Effector CD8-positive, alpha-beta T cell (primary cell): Measurements from ENCODE around the gene FKBP4.

Experiments
- DNase-seq: peaks from one replicate; lab custom pipeline; 2025; lab: John Stamatoyannopoulos, UW

FKBP4 gene

DNA sequence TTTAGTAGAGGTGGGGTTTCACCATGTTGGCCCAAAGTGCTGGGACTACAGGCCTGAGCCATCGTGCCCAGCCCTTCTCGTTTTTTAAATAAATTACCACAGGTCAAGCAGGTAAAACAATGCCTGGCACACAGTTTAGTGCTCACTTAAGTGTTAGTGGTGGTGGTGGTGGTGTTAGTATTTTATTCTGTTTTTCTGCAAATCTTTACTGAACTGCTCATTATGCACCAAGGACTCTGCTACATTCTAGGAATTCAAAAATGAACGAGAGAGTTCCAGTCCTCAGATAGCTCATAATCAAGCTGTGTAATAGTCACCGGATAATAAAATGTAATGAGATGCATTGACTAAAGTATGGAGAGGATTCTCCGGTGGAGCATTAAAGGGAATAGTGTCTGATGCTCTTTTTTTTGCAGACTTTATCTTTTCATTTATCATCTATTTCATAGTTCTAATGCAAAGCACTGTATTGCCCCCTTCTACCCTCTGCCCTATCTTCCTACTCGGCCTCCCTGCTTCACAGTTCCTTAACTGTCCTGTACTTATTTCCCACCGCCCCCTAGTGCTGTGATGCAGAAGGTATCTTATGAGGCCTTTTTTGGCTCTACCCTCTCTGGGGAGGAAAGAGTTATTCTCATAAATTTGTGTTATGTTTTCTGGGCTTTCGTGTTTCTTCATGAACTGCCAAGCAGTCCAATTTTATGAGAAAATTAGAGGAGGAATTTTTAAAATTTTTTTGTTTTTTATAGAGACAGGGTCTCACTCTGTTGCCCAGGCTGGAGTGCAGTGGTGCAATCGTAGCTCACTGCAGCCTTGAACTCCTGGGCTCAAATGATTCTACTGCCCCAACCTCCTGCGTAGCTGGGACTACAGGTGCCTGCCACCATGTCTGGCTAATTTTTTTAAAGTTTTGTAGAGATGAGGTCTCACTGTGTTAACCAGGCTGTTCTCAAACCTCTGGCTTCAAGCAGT, 18.7 kb downstream of the FKBP4 start:
- peak; percentile 17 for DNase-seq

DNA sequence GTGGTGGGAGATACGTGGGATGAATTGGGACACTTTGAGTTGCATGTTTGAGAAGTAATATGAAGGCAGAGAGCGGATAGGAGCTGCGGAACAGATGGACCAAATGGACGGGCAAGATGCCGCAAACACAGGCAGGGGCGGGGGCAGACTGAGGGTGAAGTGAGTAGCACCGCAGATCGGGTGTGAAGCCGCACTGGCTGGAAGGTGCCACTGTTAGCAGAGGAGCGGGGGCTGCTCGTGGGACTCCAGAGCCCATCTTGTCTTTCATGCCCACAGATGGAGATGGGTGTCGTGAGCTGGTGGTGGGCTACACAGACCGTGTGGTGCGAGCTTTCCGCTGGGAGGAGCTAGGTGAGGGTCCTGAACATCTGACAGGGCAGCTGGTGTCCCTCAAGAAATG, 25.0 kb downstream of the FKBP4 start:
- no peak for DNase-seq

DNA sequence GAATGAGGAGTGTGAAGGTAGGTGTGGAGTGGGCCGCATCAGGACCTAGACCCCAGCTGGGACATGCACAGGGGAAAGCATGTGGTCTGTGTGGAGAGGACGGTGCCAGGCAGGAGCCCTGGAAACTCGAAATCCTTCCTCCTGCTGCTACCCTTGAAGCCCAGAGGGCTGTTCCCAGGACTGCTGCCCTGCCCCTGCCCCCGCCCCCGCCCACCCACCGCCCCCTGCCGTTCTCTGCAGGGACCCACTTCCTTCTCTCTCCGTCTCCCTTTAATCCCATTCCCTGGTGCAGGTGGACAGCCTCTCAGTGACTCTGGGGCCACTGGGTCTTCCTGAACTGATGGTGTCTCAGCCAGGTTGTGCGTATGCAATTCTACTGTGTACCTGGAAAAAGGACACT, 25.7 kb downstream of the FKBP4 start:
- DNase-seq = no peak

DNA sequence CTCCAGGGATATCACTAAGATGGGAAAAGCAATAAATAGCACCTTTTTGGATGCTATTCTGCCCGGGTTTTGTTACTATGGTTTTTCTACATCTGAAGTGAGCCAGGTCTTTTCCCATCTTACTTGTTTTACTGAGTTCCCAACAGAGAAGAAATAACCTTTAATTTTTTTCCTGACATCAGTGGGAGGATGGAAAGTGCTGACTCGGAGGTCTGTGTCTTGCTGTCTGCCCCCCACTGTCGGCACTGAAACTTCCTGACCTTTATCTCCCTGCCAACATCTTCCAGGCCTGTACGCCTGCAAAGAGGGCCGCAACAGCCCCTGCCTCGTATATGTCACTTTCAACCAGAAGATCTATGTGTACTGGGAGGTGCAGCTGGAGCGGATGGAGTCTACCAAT, 28.7 kb downstream of the FKBP4 start:
- DNase-seq = no peak

DNA sequence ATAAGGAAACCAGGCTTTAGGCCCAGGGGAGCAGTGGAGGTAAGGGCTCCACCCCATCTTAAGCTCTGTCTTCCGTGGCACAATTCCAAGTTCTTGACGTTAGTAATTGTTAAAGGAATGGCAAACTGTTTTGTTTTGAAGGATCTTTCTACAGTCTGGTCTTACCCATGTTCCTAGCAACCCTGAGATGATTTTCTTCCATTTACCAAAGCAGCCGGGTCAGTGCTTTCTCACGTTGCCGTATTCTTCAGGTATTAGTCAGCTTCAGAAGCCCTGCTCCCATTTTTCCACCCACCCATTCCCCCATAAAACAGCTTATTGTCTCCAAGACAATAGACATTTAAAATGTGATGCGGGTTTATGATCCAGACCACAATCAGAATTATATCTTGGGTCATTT, 29.8 kb downstream of the FKBP4 start:
- no peak for DNase-seq

DNA sequence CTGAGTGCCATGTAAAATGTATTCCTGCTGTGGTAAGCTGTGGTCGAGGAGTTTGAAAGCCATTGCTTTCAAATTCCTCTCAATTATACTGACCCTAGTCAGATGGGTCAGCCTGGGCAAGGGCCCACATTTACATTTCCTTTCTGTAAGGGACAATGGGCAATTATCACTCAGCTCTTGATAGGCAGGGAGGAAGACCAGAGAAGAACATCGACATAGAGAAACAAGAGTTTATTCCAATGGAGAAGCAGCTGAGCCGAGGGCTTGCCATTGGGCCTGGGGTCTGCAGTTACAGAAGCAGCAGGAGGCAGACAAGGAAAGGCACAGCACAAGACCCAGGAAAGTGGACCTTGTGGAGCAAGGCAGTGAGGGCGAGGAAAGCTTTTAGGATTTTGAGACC, 30.4 kb downstream of the FKBP4 start:
- DNase-seq = no peak

DNA sequence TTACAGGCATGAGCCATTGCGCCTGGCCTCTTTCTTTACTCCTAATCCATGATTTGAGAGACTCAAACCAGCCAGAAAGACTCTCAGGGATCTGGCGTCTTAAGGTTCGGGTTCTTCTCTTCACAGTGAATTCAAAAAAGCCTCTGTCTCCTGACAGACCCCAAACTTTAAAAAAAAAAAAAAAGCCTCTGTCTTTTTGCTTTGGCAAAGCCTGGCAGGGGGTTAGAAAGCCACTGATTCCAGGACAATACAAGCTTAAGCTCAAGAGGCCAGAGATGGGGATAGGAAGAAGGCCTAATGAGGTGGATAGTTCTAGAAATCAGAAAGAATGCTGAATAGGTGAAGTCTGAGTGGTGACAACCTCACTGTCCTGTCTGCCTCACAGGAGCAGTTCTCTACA, 31.3 kb downstream of the FKBP4 start:
- DNase-seq = no peak

DNA sequence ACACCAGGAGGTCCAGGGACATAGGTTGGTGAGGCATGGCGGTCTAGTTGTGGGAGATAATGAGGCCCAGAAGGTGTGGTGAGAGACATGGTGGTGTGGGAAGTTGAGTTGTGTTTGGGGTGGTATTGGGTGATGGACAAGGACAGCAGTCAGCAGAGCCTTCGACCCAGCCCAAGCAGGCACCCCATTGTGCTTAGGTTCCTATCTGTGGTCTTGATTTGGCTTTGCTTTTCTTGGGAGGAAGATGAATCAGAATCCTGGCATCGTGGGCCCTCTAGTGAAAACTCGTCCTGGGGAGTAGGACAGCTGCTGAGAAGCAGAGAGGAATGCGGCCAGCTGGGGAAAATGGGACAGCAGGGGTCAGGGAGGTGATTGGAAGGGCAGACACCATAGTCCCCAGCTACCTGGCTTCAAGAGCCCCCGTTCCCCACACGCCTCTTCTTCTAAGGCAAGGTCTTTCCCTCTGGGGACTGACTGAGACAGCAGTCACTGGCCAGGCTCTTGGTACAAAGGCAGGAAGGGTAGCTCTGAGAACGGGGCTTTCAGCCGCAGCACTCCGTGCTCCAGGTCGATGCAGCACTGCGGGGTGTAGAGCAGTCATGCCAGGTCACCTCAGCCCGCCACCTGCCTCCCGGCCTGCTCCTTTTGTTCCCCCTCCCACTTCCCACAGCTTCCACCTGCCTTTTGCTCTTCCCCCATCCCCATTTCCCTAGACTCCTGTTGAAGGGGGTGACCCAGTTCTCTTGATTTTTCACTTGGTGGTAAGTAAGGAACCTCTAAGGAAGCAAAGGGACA, 32.1 kb downstream of the FKBP4 start:
- no peak for DNase-seq

DNA sequence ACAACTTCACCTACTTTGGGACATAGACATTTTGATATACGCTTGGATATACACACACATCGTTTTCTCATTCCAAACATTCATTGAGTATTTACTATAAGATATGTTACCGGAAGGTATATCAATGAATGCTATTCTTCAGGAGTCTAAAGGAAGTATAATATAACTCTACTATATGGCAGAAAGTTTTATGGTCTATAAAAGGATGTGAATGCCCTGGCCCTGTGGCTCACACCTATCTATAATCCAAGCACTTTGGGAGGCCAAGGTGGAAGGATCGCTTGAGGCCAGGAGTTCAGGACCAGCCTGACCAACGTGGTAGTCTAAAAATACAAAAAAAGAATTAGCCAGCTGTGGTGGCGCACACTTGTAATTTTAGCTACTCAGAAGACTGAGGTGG, 34.5 kb downstream of the FKBP4 start:
- DNase-seq = no peak

DNA sequence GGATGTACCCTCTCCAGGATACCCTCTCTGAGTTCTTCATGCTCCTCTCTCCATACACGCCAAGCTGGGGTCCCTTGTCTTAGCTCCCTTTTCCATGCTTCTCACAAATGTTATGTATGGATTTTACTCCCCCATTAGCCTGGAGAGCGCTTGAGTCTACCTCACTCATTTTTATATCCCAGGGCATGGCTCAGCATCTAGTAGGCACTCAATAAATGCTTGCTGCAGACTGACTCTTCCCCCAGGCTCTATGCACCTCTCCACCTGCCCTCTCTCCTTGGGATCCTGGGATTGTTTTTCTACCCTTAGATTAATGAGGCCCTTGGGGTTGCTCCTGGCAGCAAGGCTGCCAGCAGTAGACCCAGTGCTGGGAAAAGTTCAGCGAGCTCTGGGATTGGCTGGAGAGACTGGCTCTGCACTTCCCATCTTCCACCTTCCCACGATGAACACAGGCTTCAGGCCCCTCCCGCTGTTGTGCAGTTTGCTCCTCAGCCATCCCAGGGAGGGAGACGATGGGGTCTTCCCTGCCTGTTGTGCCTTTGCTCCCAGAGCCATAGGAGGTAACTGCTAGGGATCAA, 37.9 kb downstream of the FKBP4 start:
- DNase-seq = no peak

DNA sequence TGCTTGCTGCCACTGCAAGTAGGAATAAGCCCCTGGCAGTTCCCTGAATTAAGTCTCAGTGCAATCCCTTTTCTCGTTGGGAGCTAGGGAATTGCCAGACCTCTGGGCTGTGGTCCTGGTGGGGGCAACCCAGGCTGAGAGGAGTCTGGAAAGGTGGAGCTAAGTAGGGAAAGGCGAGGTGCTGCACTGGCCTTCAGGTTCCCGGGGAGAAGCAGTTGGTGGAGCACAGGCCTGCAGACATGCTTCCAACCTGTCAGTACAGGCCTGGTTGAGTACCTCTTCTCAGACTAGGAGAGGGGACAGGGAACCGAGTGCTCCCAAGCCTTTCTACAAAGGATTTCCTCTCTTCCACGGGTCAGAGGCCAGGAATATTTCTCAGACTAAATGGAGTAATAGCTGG, 38.6 kb downstream of the FKBP4 start:
- DNase-seq = no peak

DNA sequence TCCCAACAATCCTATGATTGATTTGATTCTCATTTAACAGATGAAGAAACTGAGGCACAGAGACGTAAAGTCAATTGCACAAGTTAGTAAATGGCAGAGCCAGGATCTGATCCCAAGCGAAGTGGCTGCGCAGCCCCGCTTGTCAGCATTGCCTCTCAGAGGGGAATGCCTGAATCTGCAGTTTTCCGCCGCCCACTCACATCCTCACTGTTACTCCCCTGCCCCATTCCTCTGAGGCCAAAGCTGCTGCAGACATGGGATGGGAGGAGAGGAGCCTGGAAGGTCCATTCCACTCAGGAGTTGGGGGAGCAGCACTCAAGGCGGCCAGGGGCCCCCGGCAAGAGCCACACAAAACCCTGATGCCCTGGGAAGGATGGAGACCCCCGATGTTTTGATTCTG, 39.0 kb downstream of the FKBP4 start:
- no peak for DNase-seq

DNA sequence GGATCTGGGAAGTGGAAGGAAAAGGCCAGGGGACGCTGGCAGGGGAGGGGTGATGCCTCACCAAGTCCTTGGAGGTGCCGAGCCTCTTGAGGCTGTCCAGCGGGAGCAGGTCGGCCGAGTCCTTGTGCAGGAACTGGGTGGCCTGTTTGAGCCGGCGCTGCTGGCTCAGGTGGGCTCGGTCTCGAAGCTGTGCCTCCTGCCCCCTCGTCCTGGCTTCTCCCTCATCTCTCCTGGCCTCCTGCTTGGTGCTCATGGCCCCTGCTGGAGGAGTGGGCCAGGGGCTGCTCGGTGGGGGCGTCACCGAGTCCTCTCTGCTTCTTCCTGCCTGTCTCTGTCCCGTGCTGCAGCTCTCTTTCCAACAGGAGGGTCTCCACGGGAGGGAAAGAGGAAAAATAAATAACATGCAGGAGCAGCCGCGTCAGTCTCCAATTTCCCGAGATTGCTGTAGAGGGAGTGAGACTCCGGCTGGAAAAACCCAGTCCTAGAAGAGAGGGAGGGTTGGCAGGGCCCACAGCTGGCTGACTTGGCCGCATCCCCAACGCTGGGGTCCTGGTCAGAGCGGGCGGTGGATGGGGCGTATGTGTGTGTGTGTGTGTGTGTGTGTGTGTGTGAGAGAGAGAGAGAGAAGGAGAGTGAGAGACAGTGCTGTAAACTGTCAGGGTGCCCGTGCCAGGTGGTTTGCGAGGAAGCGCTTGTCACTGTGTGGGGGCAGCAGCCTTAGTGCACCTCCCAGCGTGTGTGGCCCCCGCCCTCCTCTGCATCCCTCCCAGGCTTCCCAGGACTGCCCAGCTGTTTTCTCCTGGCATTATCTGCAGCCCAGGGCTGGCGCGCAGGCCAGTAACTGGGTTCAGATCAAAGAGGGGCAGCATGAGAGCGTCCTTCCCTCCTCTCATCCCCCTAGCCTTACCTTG, 40.1 kb downstream of the FKBP4 start, which contains the start of gene NRIP2:
NRIP2 (minus strand) TSS at position 455 of the 911 bp plus-strand sequence; CDS start at position 403, 52 bp downstream.
- DNase-seq = no peak

DNA sequence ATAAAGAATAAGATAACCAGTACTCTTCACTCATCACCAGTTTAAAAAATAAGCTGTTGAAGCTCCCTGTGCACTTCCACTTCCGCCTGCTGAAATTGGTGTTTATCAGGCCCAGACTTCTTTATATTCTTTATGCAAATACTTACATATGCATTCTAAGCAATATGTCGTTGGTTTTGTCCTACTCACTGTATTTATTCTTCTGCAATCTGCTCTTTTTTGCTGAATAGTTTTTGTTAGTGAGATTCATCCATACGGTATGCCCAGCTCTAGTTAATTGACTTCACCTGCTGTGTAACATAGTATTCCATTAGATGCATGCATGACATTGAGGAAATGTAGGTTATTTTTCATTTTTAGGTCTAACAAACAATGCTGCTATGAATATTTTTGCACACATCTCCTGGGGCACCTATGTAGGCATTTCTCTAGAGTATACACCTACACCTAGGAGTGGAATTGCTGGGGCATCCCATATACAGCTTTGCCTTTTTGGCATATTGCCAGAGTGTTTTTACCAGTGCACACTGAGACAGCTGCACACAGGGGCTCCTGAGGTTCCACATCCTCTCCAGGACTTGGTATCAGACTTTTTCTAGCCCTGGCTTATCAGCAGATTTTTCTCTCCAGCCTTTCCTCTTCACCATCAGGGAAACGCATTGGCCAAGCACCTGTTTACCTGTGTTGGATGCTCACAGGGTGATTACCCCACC, 41.1 kb downstream of the FKBP4 start:
- DNase-seq = no peak

DNA sequence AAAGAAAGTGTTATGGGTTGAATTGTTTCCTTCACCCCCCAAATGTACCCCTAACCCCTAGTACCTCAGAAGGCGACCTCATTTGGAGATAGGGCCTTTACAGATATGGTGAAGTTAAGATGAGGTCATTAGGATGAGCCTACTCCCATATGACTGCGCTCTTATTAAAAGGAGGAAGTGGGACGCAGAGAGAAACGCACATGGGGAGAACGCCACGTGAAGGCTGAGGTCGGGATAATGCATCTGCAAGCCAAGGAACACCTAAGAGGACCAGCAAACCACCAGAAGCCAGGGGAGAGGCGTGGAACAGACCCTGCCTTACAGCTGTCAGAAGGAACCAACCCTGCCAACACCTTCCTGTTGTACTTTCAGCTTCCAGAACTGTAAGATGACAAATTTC, 41.8 kb downstream of the FKBP4 start:
- DNase-seq = no peak

DNA sequence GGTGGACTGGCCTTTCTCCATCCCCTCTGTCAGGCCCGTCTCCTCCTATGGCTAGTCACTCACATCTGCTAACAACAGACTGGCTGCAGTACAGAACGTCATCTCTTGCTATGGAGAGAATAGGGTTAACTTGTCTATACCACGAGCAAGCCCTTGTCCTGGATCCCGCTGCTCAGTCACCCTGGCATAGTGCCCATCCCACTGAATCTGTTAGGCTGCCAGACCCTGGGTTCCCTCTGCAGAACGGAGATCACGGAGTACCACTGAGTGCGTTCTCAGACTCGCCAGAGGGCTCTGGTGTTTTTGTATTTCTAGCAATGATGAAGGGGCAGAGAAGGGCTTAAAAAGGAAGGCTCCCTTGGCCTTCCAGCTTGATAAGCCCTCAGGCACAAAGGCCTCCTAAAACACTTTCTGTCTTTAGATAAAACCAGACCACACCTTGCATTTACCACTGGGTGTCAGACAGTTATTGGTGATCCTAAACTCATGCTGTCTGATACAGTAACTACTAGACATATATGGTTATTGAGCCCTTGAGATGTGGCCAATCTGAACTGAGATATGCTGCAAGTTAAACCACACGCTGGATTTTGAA, 46.4 kb downstream of the FKBP4 start:
- DNase-seq = no peak

DNA sequence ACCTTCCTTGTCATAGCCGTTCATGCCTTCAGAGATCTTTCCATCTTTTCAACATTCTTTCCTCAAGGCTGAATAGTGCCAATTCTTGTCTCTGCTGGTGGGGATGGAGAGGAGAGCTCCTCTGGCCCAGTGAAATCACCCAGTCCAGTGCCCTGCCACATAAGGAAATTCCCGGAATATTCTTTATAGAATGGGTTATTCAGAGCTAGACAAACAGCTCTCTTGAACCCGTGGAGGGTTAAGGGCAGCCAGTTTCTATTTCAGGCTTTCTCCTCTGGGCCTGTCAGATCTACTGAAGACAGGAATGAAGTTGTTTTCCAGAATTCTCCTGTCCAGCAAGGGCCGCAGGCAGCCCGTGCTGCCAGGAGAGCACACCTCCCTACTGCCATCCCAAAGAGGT, 48.2 kb downstream of the FKBP4 start:
- no peak for DNase-seq

DNA sequence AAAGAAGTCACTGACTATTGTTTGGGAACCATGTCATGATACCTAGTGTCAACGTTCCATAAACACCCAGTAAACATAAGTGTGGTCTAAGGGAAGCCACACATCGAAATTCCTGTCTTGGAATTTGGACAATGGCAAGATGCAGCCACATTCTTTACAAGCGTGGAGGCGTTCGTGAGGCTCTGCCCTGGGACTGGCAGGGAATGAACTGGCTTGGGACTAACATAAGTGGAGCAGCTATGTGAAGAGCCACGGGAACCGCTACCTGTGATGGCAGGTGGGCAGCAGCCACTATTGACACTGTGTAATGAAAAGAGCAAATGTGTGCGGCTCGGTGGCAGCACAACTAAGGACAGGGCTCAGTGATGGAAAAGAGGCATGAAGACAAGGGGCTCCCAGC, 50.0 kb downstream of the FKBP4 start:
- DNase-seq = no peak

DNA sequence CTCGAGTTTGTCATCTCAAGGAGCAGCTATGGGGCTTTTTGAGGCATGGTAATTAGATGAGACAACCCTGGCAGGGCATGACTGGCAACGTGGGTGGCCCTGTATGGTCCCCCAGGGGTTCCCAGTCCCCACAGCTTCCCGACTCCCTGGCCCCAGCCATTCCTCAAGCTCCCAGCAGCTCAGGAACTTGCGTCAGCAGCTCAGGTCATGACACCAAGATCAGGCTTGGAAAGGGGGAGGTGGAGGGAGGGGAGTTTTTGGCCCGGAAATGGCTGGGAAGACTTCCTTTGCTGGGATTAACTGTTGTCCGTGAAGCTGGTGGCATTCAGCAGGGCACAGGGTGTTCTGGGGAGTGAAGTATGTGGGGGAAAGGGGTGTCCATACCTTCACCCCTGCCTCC, 50.5 kb downstream of the FKBP4 start:
- no peak for DNase-seq

DNA sequence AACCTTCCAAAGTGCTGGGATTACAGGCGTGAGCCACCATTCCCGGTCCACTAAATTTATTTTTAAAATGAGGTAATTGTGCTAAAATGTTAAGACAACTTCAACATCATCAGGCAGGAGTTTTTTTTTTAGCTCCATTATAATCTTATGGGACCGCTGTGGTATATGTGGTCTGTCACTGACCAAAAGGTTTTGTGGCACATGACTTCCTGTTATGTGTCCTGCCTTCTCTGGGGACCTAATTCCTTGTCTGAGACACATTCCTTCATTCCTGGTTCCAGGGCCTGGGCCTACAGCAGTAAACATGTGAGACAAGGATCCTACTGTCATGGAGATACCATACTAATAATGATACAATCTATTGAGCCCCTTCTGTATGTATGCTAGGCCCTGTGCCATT, 57.2 kb downstream of the FKBP4 start:
- no peak for DNase-seq
